IMR-90 (cell line): ENCODE data around the gene PIGU. TPM values are rescaled to one million over a fixed set of nuclear protein-coding genes. Genes with fewer than 3 reads are reported as not detected.

Experiments used
- ATAC-seq: fragments of 200-7000 bp; cut with Tn5 transposase; 2 replicates; pipeline ENCODE4 v1.9.1; 2020; ENCODE audit warnings: low read depth, mild to moderate bottlenecking, moderate library complexity
- BruUV-seq: library from RNA; stranded (reverse); fragments of 400-500 nt; replicated peaks from 2 replicates; lab custom pipeline; 2021; lab: Mats Ljungman, UMichigan
- CTCF ChIA-PET: fragments of 300-600 bp; formaldehyde crosslinking; extraction: SDS; loops from one replicate; lab custom pipeline; 2021; ENCODE audit warnings: antibody characterized with exemption; lab: Yijun Ruan, JAX
- POLR2A ChIA-PET: fragments of 300-600 bp; sonication (Branson Sonifier 250); formaldehyde crosslinking; loops from one replicate; lab custom pipeline; 2022; ENCODE audit warnings: antibody characterized with exemption; ENCODE audit not compliant: unreplicated experiment; lab: Charles Lee
- DNase-seq: peaks from one replicate; pipeline ENCODE4 v3.0.0; 2013
- H2AFZ ChIP-seq: replicated peaks from 2 replicates; pipeline ENCODE3; 2013; ENCODE audit warnings: low read length, mild to moderate bottlenecking; ENCODE audit not compliant: poor library complexity
- H2AK5ac ChIP-seq: 2 replicates; pipeline ENCODE4 v1.6.1; 2013; ENCODE audit warnings: low read depth, low read length, inconsistent platforms
- H2AK9ac ChIP-seq: replicated peaks from 2 replicates; pipeline ENCODE3; 2013; ENCODE audit warnings: mild to moderate bottlenecking, low read depth, low read length, moderate library complexity; ENCODE audit not compliant: poor library complexity
- H2BK120ac ChIP-seq: 2 replicates; pipeline ENCODE4 v1.6.1; 2013; ENCODE audit warnings: low read depth, low read length, inconsistent platforms
- H2BK15ac ChIP-seq: 3 replicates; pipeline ENCODE4 v1.6.1; 2013; ENCODE audit warnings: low read depth, low read length, inconsistent platforms
- H2BK20ac ChIP-seq: 2 replicates; pipeline ENCODE4 v1.6.1; 2013; ENCODE audit warnings: low read depth, mild to moderate bottlenecking, inconsistent platforms, low read length, moderate library complexity
- H2BK5ac ChIP-seq: 2 replicates; pipeline ENCODE4 v1.6.1; 2013; ENCODE audit warnings: mild to moderate bottlenecking, low read depth, low read length, inconsistent platforms; ENCODE audit not compliant: poor library complexity, severe bottlenecking
- H3K14ac ChIP-seq: replicated peaks from 2 replicates; pipeline ENCODE4 v1.6.1; 2013; ENCODE audit warnings: low read depth, low read length, inconsistent platforms
- H3K18ac ChIP-seq: 2 replicates; pipeline ENCODE4 v1.6.1; 2013; ENCODE audit warnings: low read depth, low read length, control low read depth
- H3K23ac ChIP-seq: 2 replicates; pipeline ENCODE4 v1.6.1; 2013; ENCODE audit warnings: low read depth, low read length, inconsistent platforms
- H3K27ac ChIP-seq: 2 replicates; pipeline ENCODE4 v1.5.1; 2013; ENCODE audit warnings: mild to moderate bottlenecking, control low read depth, low read length; ENCODE audit not compliant: insufficient read depth
- H3K27me3 ChIP-seq: 2 replicates; pipeline ENCODE4 v1.6.1; 2013; ENCODE audit warnings: low read length; ENCODE audit not compliant: control insufficient read depth, insufficient read depth
- H3K36me3 ChIP-seq: 2 replicates; pipeline ENCODE4 v1.6.1; 2013; ENCODE audit warnings: low read length, mixed read lengths; ENCODE audit not compliant: control insufficient read depth, insufficient read depth
- H3K4ac ChIP-seq: 2 replicates; pipeline ENCODE4 v1.6.1; 2013; ENCODE audit warnings: low read depth, low read length, inconsistent platforms
- H3K4me1 ChIP-seq: 2 replicates; pipeline ENCODE4 v1.6.1; 2013; ENCODE audit warnings: low read length, mixed read lengths; ENCODE audit not compliant: control insufficient read depth, insufficient read depth
- H3K4me2 ChIP-seq: 2 replicates; pipeline ENCODE4 v1.6.1; 2013; ENCODE audit warnings: low read depth, mild to moderate bottlenecking, control low read depth, low read length, moderate library complexity
- H3K4me3 ChIP-seq: 2 replicates; pipeline ENCODE4 v1.5.1; 2013; ENCODE audit warnings: low read depth, mild to moderate bottlenecking, control low read depth, low read length, moderate library complexity; ENCODE audit not compliant: insufficient read depth
- H3K56ac ChIP-seq: 2 replicates; pipeline ENCODE4 v1.6.1; 2013; ENCODE audit warnings: low read length, inconsistent platforms; ENCODE audit not compliant: insufficient read depth; ENCODE audit errors: extremely low read depth
- H3K79me1 ChIP-seq, 2 experiments: 2 replicates each; pipeline ENCODE4 v1.6.1; 2013; ENCODE audit warnings: low read length in 2 of 2, inconsistent platforms in 1 of 2, low read depth in 1 of 2
- H3K9ac ChIP-seq: 2 replicates; pipeline ENCODE4 v1.6.1; 2013; ENCODE audit warnings: low read depth, low read length, control low read depth
- H3K9me1 ChIP-seq: 2 replicates; pipeline ENCODE4 v1.6.1; 2013; ENCODE audit warnings: low read length, inconsistent platforms; ENCODE audit not compliant: insufficient read depth
- H3K9me3 ChIP-seq: 2 replicates; pipeline ENCODE4 v1.6.1; 2013; ENCODE audit warnings: low read length; ENCODE audit not compliant: control insufficient read depth, insufficient read depth
- H4K20me1 ChIP-seq: 2 replicates; pipeline ENCODE4 v1.6.1; 2013; ENCODE audit warnings: low read length, inconsistent platforms; ENCODE audit not compliant: insufficient read depth
- H4K5ac ChIP-seq: 2 replicates; pipeline ENCODE4 v1.6.1; 2013; ENCODE audit warnings: mild to moderate bottlenecking, low read depth, low read length, control low read depth
- H4K8ac ChIP-seq, 2 experiments: 2 replicates each; pipeline ENCODE4 v1.6.1; 2013; ENCODE audit warnings: low read depth in 2 of 2, low read length in 2 of 2, control low read depth in 1 of 2, inconsistent platforms in 1 of 2
- H4K91ac ChIP-seq: 2 replicates; pipeline ENCODE4 v1.6.1; 2013; ENCODE audit warnings: low read depth, low read length, inconsistent platforms; ENCODE audit not compliant: insufficient read depth
- CEBPB ChIP-seq: IDR thresholded peaks from 2 replicates; pipeline ENCODE4 v1.6.1; 2012; ENCODE audit warnings: low read depth, low read length, improper control_type of control experiment
- CTCF ChIP-seq: conservative IDR thresholded peaks from 2 replicates; pipeline ENCODE4 v1.5.1; 2012; ENCODE audit warnings: mild to moderate bottlenecking, low read depth, low read length, improper control_type of control experiment
- FOS ChIP-seq: fragments of 150-350 bp; IDR thresholded peaks from 2 replicates; pipeline ENCODE4 v1.6.1; 2016; ENCODE audit warnings: low read depth, low read length
- MAFK ChIP-seq: IDR thresholded peaks from 2 replicates; pipeline ENCODE4 v1.6.1; 2012; ENCODE audit warnings: low read depth, low read length, improper control_type of control experiment
- MXI1 ChIP-seq: IDR thresholded peaks from 2 replicates; pipeline ENCODE4 v1.6.1; 2012; ENCODE audit warnings: low read depth, mild to moderate bottlenecking, low read length, moderate library complexity, borderline replicate concordance
- POLR2A ChIP-seq: IDR thresholded peaks from 2 replicates; pipeline ENCODE4 v1.6.1; 2012; ENCODE audit warnings: mild to moderate bottlenecking, low read depth, low read length
- RAD21 ChIP-seq: IDR thresholded peaks from 2 replicates; pipeline ENCODE4 v1.6.1; 2012; ENCODE audit warnings: low read length, improper control_type of control experiment
- RFX5 ChIP-seq: IDR thresholded peaks from 2 replicates; pipeline ENCODE4 v1.8.0; 2012; ENCODE audit warnings: low read depth, mild to moderate bottlenecking, low read length, moderate library complexity
- USF2 ChIP-seq: fragments of 150-350 bp; IDR thresholded peaks from 2 replicates; pipeline ENCODE4 v1.6.1; 2017; ENCODE audit warnings: mild to moderate bottlenecking, antibody characterized with exemption, low read length, low read depth
- WGBS, 2 experiments: methylation state at CpG; one replicate each; pipeline versions ENCODE4 v1.1.5 to v1.1.7; 2013; ENCODE audit warnings: missing lambda C conversion rate in 2 of 2; ENCODE audit not compliant: insufficient read length in 1 of 2; ENCODE audit errors: extremely low coverage in 2 of 2; 5-methylcytosine and 5-hydroxymethylcytosine counted together
- dilution Hi-C: fragments of 300-500 bp; cut with HindIII; formaldehyde crosslinking; loops from one replicate; pipeline ENCODE4 v1.14.3; 2018; ENCODE audit warnings: low sequenced_read_pairs; ENCODE audit not compliant: unreplicated experiment
- in situ Hi-C: fragments of 300-500 bp; cut with MboI; formaldehyde crosslinking; loops from 3 replicates; pipeline ENCODE4 v1.14.3; 2019; ENCODE audit warnings: low sequenced_read_pairs, inconsistent platforms, mixed read lengths
- intact Hi-C: fragments of 100-400 bp; cut with micrococcal nuclease; formaldehyde crosslinking; loops from 2 replicates; pipeline ENCODE4 v1.10.0; 2022
- polyA plus RNA-seq, 3 experiments: library from polyadenylated mRNA; depleted of rRNA; stranded (reverse); fragments of >200 nt; gene quantifications; 2 replicates each; pipeline ENCODE4 v1.2.3, GENCODE V29; 2012; ENCODE audit warnings: low replicate concordance in 1 of 3
- total RNA-seq: library from RNA; depleted of rRNA; stranded (reverse); fragments of >200 nt; gene quantifications from 2 replicates; pipeline ENCODE4 v1.2.3, GENCODE V29; 2012

The PIGU gene
- total and polyA plus RNA-seq, 2 of the 4 experiments (the other 2 are of a cell fraction): 11.1 to 31.1 TPM

- DNase-seq (peak; percentile 37), ATAC-seq (no peak)
- peak overlapping the region; percentile 2; the same call in 1 of the 2 replicates for H3K18ac ChIP-seq
- H4K5ac ChIP-seq: 0 out of 2 replicates have a peak overlapping the region, but pooled peaks have one; percentile 3
- peak overlapping the region; percentile 4 for H2BK5ac ChIP-seq
- ChIA-PET CTCF (no interaction called here), POLR2A (interaction anchor here (0.6 to 1.1 kb wide), 3 partner anchors 9 to 104 kb away, joined by 3 to 6 read pairs (median 3); no protein-coding TSS in a partner anchor)
- intact Hi-C loops: loop anchor here (5.0 kb wide), 1 partner anchor 146 kb away; the partner anchor contains the start of gene MAP1LC3A
- peak overlapping the region; percentile 92 for H3K23ac ChIP-seq
- peak overlapping the region; percentile 86 for H3K4me2 ChIP-seq
- H3K79me1 ChIP-seq: peaks cover 0 to 33% of the 10 kb centered on the region in 2 experiments; a peak in 2 of 4 replicates
- TF ChIP-seq MAFK (no peak), CEBPB (peak; percentile 65), POLR2A (no peak), RAD21 (no peak), MXI1 (no peak), CTCF (no peak), RFX5 (no peak), USF2 (no peak), FOS (no peak)
- H3K9me3 ChIP-seq: no peaks in the 10 kb centered on the region
- peak overlapping the region; percentile 69 for H3K4me3 ChIP-seq
- 0% methylated on average over 2 of the region's 38 CpGs; no CpG with 5 or more reads in 1 of the 2 experiments for whole genome bisulfite sequencing, 2 experiments
- H2BK20ac ChIP-seq: peak overlapping the region; percentile 9; the same call in 1 of the 2 replicates
- peaks cover 2% of the 10 kb centered on the region; the same call in 1 of the 2 replicates for H3K27me3 ChIP-seq
- peak overlapping the region; percentile 5; the same call in 1 of the 2 replicates for H3K56ac ChIP-seq
- peak overlapping the region; percentile 85 for H3K14ac ChIP-seq
- H3K9ac ChIP-seq: peak overlapping the region; percentile 72
- dilution Hi-C loops: no loop called here
- peak overlapping the region; percentile 16; the same call in 1 of the 2 replicates for H2AK5ac ChIP-seq
- H3K4ac ChIP-seq: peak overlapping the region; percentile 75
- H3K27ac ChIP-seq: peak overlapping the region; percentile 22
- no peaks in the 10 kb centered on the region for H3K36me3 ChIP-seq
- no peak overlapping the region for H2BK120ac ChIP-seq
- peak overlapping the region; percentile 33; the same call in 1 of the 2 replicates for H4K91ac ChIP-seq
- no TSS peak for BruUV-seq
- 0 out of 2 replicates have a peak, but pooled peaks cover 3% of the 10 kb centered on the region for H4K20me1 ChIP-seq
- peaks cover 9% of the 10 kb centered on the region; the same call in 1 of the 2 replicates for H3K9me1 ChIP-seq
- no peak overlapping the region; the same call in 2 of the 3 replicates for H2BK15ac ChIP-seq
- in situ Hi-C loops: no loop called here
- H4K8ac ChIP-seq: peak overlapping the region; percentile 22 to 84; a peak in 3 of 4 replicates
- peak overlapping the region; percentile 96 for H2AFZ ChIP-seq
- peak overlapping the region; percentile 89 for H2AK9ac ChIP-seq
- peaks cover 8% of the 10 kb centered on the region for H3K4me1 ChIP-seq
Measured at GRCh38 chr20:34703424-34704176, 26.7 kb upstream of the PIGU start.
